Endothelial cell of umbilical vein (primary cell): ENCODE measurements around the gene SENP5. TPM values are rescaled to one million over a fixed set of nuclear protein-coding genes. Genes with fewer than 3 reads are reported as not detected.

Experiments
- BruUV-seq: library from RNA; stranded (reverse); fragments of 400-500 nt; replicated peaks from 2 replicates; lab custom pipeline; 2021; lab: Mats Ljungman, UMichigan
- CTCF ChIA-PET: fragments of 300-600, 350-600 bp; sonication (Branson Sonifier 250); formaldehyde crosslinking; loops from one replicate; lab custom pipeline; 2021; ENCODE audit warnings: antibody characterized with exemption, inconsistent platforms; lab: Charles Lee
- POLR2A ChIA-PET: fragments of 300-600, 350-600 bp; sonication (Branson Sonifier 250); formaldehyde crosslinking; loops from one replicate; lab custom pipeline; 2021; ENCODE audit warnings: antibody characterized with exemption, inconsistent platforms; lab: Charles Lee
- DNase-seq: peaks from one replicate; pipeline ENCODE4 v3.0.0-alpha.2; 2011; ENCODE audit warnings: low read depth, low spot score
- FAIRE-seq: peaks from 2 replicates; lab custom pipeline; 2011; peaks lifted over from hg19 to GRCh38; lab: Jason Lieb, UNC
- H2AFZ ChIP-seq: 2 replicates; pipeline ENCODE4 v1.6.0; 2012; ENCODE audit warnings: low read depth, low read length, control low read depth, inconsistent platforms
- H3K27ac ChIP-seq: 2 replicates; pipeline ENCODE4 v1.5.1; 2011; ENCODE audit warnings: low read depth, mild to moderate bottlenecking, control low read depth, low read length, moderate library complexity; ENCODE audit not compliant: insufficient read depth
- H3K27me3 ChIP-seq, 2 experiments: 2 replicates each; pipeline versions ENCODE4 v1.6.0 to v1.6.1; 2011; ENCODE audit warnings: low read length in 2 of 2, mixed read lengths in 1 of 2; ENCODE audit not compliant: control insufficient read depth in 2 of 2, insufficient read depth in 2 of 2
- H3K36me3 ChIP-seq, 2 experiments: 2 replicates in 1 of 2; 3 replicates in 1 of 2; pipeline ENCODE4 v1.5.1; 2011; ENCODE audit warnings: low read length in 2 of 2, mild to moderate bottlenecking in 1 of 2, moderate library complexity in 1 of 2; ENCODE audit not compliant: control insufficient read depth in 2 of 2, insufficient read depth in 2 of 2; ENCODE audit errors: extremely low read depth in 1 of 2
- H3K4me1 ChIP-seq: 3 replicates; pipeline ENCODE4 v1.5.1; 2011; ENCODE audit warnings: mild to moderate bottlenecking, low read length; ENCODE audit not compliant: control insufficient read depth, insufficient read depth; ENCODE audit errors: extremely low read depth
- H3K4me2 ChIP-seq: 2 replicates; pipeline ENCODE4 v1.6.1; 2011; ENCODE audit warnings: low read length, control low read depth, mixed read lengths; ENCODE audit not compliant: insufficient read depth
- H3K4me3 ChIP-seq, 3 experiments: fragments of 200-600 bp in 1 of 3; sonication (generic), shearing (Covaris generic) in 1 of 3; replicated peaks in 1 of 3; 2 replicates each; pipeline ENCODE4 v1.5.1; 2011 to 2016; ENCODE audit warnings: control low read depth in 3 of 3, low read length in 3 of 3, mild to moderate bottlenecking in 2 of 3, inconsistent platforms in 1 of 3, low read depth in 1 of 3, moderate library complexity in 1 of 3; ENCODE audit not compliant: insufficient read depth in 1 of 3
- H3K79me2 ChIP-seq: 2 replicates; pipeline ENCODE4 v1.6.0; 2012; ENCODE audit warnings: low read length, inconsistent platforms; ENCODE audit not compliant: control insufficient read depth, insufficient read depth
- H3K9ac ChIP-seq: replicated peaks from 2 replicates; pipeline ENCODE3; 2011; ENCODE audit warnings: low read length, control low read depth; ENCODE audit not compliant: insufficient read depth; ENCODE audit errors: extremely low read depth
- H3K9me1 ChIP-seq: replicated peaks from 3 replicates; pipeline ENCODE4 v1.6.0; 2011; ENCODE audit warnings: mild to moderate bottlenecking, low read length; ENCODE audit not compliant: control insufficient read depth, insufficient read depth; ENCODE audit errors: extremely low read depth
- H3K9me3 ChIP-seq: replicated peaks from 2 replicates; pipeline ENCODE4 v1.5.1; 2012; ENCODE audit warnings: low read length, inconsistent platforms; ENCODE audit not compliant: control insufficient read depth, insufficient read depth
- H4K20me1 ChIP-seq: replicated peaks from 2 replicates; pipeline ENCODE3; 2011; ENCODE audit warnings: mild to moderate bottlenecking, low read length; ENCODE audit not compliant: control insufficient read depth, insufficient read depth; ENCODE audit errors: extremely low read depth
- CTCF ChIP-seq, 2 donors: IDR thresholded peaks; 1 replicate in 1 of 2; 2 replicates in 1 of 2; pipeline ENCODE4 v1.5.1; 2011; ENCODE audit warnings: low read length in 2 of 2, mild to moderate bottlenecking in 2 of 2, moderate library complexity in 2 of 2, control low read depth in 1 of 2, inconsistent platforms in 1 of 2, low read depth in 1 of 2; ENCODE audit not compliant: insufficient read depth in 1 of 2; ENCODE audit errors: extremely low read depth in 1 of 2
- EZH2 ChIP-seq: IDR thresholded peaks from 2 replicates; pipeline ENCODE4 v1.6.1; 2012; ENCODE audit warnings: borderline replicate concordance, low read depth, mild to moderate bottlenecking, moderate library complexity, low read length, inconsistent platforms; ENCODE audit not compliant: severe bottlenecking
- FOS ChIP-seq: IDR thresholded peaks from 2 replicates; pipeline ENCODE4 v1.6.1; 2011; ENCODE audit warnings: mild to moderate bottlenecking, low read length, moderate library complexity, borderline replicate concordance; ENCODE audit not compliant: insufficient read depth
- GATA2 ChIP-seq: IDR thresholded peaks from 2 replicates; pipeline ENCODE4 v1.7.0; 2011; ENCODE audit warnings: low read depth, mild to moderate bottlenecking, moderate library complexity, mixed read lengths, low read length; ENCODE audit not compliant: insufficient read length, insufficient read depth
- JUN ChIP-seq: IDR thresholded peaks from 2 replicates; pipeline ENCODE4 v1.6.1; 2011; ENCODE audit warnings: borderline replicate concordance, low read depth; ENCODE audit not compliant: insufficient read length, insufficient read depth
- MAX ChIP-seq: IDR thresholded peaks from 2 replicates; pipeline ENCODE4 v1.6.1; 2011; ENCODE audit not compliant: insufficient read depth, insufficient read length
- MYC ChIP-seq: IDR thresholded peaks from one replicate; pipeline ENCODE4 v1.6.1; 2011; ENCODE audit warnings: mild to moderate bottlenecking, low read depth, low read length
- POLR2A ChIP-seq: IDR thresholded peaks from 2 replicates; pipeline ENCODE4 v1.6.1; 2012; ENCODE audit warnings: low read depth, mild to moderate bottlenecking, control low read depth, low read length
- POLR2AphosphoS5 ChIP-seq: IDR thresholded peaks from 2 replicates; pipeline ENCODE4 v1.6.1; 2012; ENCODE audit warnings: low read depth, mild to moderate bottlenecking, control low read depth, low read length, moderate library complexity; ENCODE audit not compliant: insufficient read depth
- dilution Hi-C: fragments of 300-500 bp; cut with MboI; formaldehyde crosslinking; loops from one replicate; pipeline ENCODE4 v1.15.0; 2019; ENCODE audit warnings: low sequenced_read_pairs; ENCODE audit not compliant: extremely low pct_ligation_motif_present
- intact Hi-C: fragments of 100-400 bp; cut with micrococcal nuclease; formaldehyde crosslinking; loops from one replicate; pipeline ENCODE4 v1.10.0; 2022
- polyA plus RNA-seq, 4 experiments: library from polyadenylated mRNA; depleted of rRNA in 3 of 4; stranded (reverse) in 3 of 4; unstranded in 1 of 4; fragments of >200 nt; gene quantifications; 2 replicates each; pipeline versions ENCODE4 v1.2.1 to v1.2.3, GENCODE V29; 2011 to 2012; ENCODE audit warnings: missing spikeins in 1 of 4
- total RNA-seq: library from RNA; stranded (reverse); gene quantifications from 2 replicates; pipeline ENCODE4 v1.2.3, GENCODE V29; 2021

The SENP5 gene
- total and polyA plus RNA-seq, 2 donors (not counting 3 experiments of a cell fraction or from before 2014, with no cell fraction given), result 7.9 to 33.5 TPM

GRCh38 chr3:196938124-196938523 lies 70.4 kb downstream of the SENP5 start:
- Histone ChIP-seq H3K27ac (no peak overlapping the region), H3K9me1 (no peaks in the 10 kb centered on the region), H2AFZ (no peak overlapping the region), H3K9me3 (no peaks in the 10 kb centered on the region), H3K4me1 (peaks cover 9% of the 10 kb centered on the region), H4K20me1 (no peaks in the 10 kb centered on the region), H3K36me3 (peaks cover 17 to 18% of the 10 kb centered on the region in 2 experiments), H3K79me2 (peaks cover 43% of the 10 kb centered on the region), H3K9ac (no peak overlapping the region), H3K27me3 (no peaks in the 10 kb centered on the region), H3K4me2 (no peak overlapping the region), H3K4me3 (no peak overlapping the region)
- FAIRE-seq (no peak), DNase-seq (no peak)
- TF ChIP-seq JUN (no peak), POLR2A (no peak), EZH2 (no peak), POLR2AphosphoS5 (no peak), FOS (no peak), MYC (no peak), GATA2 (no peak), MAX (no peak), CTCF (IDR thresholded peaks at IDR 0.05; ENCODE audit: extremely low read depth in 1 of 2, insufficient read depth in 1 of 2, low read depth in 1 of 2, low read length in 2 of 2) (no peak)
- CTCF ChIA-PET, result interaction anchor here (1.6 kb wide), 1 partner anchor 32 kb away, joined by 4 read pairs; no protein-coding TSS in a partner anchor
- dilution Hi-C loops, result no loop called here
- BruUV-seq, result no TSS peak
- intact Hi-C loops, result no loop called here
- POLR2A ChIA-PET, result no interaction called here
